Measurements from ENCODE around the gene CREB3.

The CREB3 gene

GRCh38 chr9:35708146-35708545 is 24.3 kb upstream of the CREB3 start:
- H3K4me3 ChIP-seq (ENCODE audit: low read depth, low read length): no peak overlapping the region
- TF ChIP-seq, protein P1, sequence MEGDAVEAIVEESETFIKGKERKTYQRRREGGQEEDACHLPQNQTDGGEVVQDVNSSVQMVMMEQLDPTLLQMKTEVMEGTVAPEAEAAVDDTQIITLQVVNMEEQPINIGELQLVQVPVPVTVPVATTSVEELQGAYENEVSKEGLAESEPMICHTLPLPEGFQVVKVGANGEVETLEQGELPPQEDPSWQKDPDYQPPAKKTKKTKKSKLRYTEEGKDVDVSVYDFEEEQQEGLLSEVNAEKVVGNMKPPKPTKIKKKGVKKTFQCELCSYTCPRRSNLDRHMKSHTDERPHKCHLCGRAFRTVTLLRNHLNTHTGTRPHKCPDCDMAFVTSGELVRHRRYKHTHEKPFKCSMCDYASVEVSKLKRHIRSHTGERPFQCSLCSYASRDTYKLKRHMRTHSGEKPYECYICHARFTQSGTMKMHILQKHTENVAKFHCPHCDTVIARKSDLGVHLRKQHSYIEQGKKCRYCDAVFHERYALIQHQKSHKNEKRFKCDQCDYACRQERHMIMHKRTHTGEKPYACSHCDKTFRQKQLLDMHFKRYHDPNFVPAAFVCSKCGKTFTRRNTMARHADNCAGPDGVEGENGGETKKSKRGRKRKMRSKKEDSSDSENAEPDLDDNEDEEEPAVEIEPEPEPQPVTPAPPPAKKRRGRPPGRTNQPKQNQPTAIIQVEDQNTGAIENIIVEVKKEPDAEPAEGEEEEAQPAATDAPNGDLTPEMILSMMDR (IDR thresholded peaks at IDR 0.05; ENCODE audit: insufficient read depth, low read depth, low read length, missing control alignments): no peak
- no peak for DNase-seq (ENCODE audit: low read depth)

GRCh38 chr9:35710818-35711500 is 21.5 kb upstream of the CREB3 start:
- no peak overlapping the region for H3K4me3 ChIP-seq (ENCODE audit: low read depth, low read length)
- TF ChIP-seq, protein P1 (IDR thresholded peaks at IDR 0.05; ENCODE audit: insufficient read depth, low read depth, low read length, missing control alignments): no peak
- DNase-seq (ENCODE audit: low read depth): no peak

GRCh38 chr9:35711501-35712428 is 20.7 kb upstream of the CREB3 start:
- TF ChIP-seq, protein P1 (IDR thresholded peaks at IDR 0.05; ENCODE audit: insufficient read depth, low read depth, low read length, missing control alignments): no peak
- H3K4me3 ChIP-seq (ENCODE audit: low read depth, low read length): no peak overlapping the region
- DNase-seq (ENCODE audit: low read depth): peak; percentile 46

DNA sequence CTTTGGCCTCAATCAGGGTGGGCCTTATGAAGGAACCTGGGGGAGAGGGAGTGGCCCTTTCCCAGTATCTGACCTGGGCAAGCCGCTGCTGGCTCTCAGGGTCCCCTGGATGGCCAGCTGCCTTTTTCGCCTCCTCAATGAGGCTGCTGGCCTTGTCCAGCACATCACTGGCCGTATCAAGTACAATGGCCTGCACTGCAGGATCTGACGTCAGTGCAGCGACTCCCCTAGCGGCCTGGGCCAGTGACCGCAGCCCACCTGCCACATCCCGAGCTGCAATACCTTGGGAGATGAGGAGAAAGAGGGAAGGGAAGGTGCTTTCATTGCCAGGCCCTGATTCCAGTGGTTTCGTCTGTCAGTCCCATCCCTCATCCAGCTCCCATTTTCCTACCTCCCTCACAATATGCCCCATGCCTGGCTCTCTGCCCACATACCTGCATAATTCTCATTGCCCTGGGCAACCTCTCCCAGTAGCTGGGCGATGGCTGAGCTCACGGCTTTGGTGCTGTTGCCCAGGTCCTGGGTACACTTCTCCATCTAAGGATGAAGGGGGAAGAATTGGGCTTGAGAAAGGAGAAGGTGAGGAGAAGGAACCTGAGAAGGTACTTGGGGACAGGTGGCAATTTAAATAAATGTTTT is 19.6 kb upstream of the CREB3 start:
- H3K4me3 ChIP-seq (ENCODE audit: low read depth, low read length): no peak overlapping the region
- TF ChIP-seq, protein P1 (IDR thresholded peaks at IDR 0.05; ENCODE audit: insufficient read depth, low read depth, low read length, missing control alignments): no peak
- DNase-seq (ENCODE audit: low read depth): no peak

DNA sequence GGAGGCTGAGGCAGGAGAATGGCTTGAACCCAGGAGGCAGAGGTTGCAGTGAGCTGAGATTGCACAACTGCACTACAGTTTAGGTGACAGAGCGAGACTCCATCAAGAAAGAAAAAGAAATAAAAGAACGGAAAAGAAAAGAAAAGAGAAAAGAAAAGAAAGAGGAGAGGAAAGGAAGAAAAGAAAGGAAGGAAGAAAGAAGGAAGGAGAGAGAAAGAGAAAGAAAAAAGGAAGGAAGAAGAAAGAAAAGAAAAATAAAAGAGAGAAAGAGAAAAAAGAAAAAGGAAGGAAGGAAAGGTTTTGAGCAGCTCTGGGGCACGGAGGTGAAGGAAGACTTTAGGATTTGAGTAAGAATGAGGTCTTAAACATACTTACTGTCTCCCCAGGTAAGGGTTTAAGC is 18.9 kb upstream of the CREB3 start:
- TF ChIP-seq, protein P1 (IDR thresholded peaks at IDR 0.05; ENCODE audit: insufficient read depth, low read depth, low read length, missing control alignments): no peak
- no peak overlapping the region for H3K4me3 ChIP-seq (ENCODE audit: low read depth, low read length)
- DNase-seq (ENCODE audit: low read depth): no peak

- TF ChIP-seq, protein P1 (IDR thresholded peaks at IDR 0.05; ENCODE audit: insufficient read depth, low read depth, low read length, missing control alignments): no peak
- no peak for DNase-seq (ENCODE audit: low read depth)
- no peak overlapping the region for H3K4me3 ChIP-seq (ENCODE audit: low read depth, low read length)
These were observed 18.3 kb upstream of the CREB3 start for GRCh38 chr9:35714123-35714522.

Data from GM12865 (cell line).